GM12878 (cell line): ENCODE results near the gene CTNNBIP1. TPM values are rescaled to one million over a fixed set of nuclear protein-coding genes. Genes with fewer than 3 reads are reported as not detected.
A peak's percentile ranks its signal among the peaks of the same experiment; 100 is the strongest.

Experiments
- BHLHE40 ChIP-seq, 2 experiments: fragments of 450-650 bp in 1 of 2; IDR thresholded peaks; 2 replicates each; pipeline ENCODE4 v1.6.1; 2011 to 2017; ENCODE audit warnings: low read depth in 2 of 2, borderline replicate concordance in 1 of 2, improper control_type of control experiment in 1 of 2, low read length in 1 of 2, mild to moderate bottlenecking in 1 of 2
- CBFB ChIP-seq: IDR thresholded peaks from 2 replicates; pipeline ENCODE4 v1.6.1; 2016; ENCODE audit warnings: antibody characterized with exemption, low read depth
- CBX3 ChIP-seq: fragments of 200-600 bp; sonication (generic); IDR thresholded peaks from 2 replicates; pipeline ENCODE4 v1.6.1; 2016; ENCODE audit warnings: low read depth, borderline replicate concordance
- CTCF ChIP-seq, 3 experiments: IDR thresholded peaks in 2 of 3; conservative IDR thresholded peaks in 1 of 3; 2 replicates each; pipeline ENCODE4 v1.5.1; 2011; ENCODE audit warnings: low read depth in 3 of 3, low read length in 3 of 3, mild to moderate bottlenecking in 3 of 3, control low read depth in 2 of 3, moderate library complexity in 2 of 3, inconsistent platforms in 1 of 3, mixed read lengths in 1 of 3; ENCODE audit not compliant: control insufficient read depth in 2 of 3, insufficient read depth in 1 of 3; ENCODE audit errors: extremely low read depth in 1 of 3
- E2F8 ChIP-seq: fragments of 450-650 bp; IDR thresholded peaks from 2 replicates; pipeline ENCODE4 v1.6.1; 2018; ENCODE audit warnings: mild to moderate bottlenecking, low read depth, moderate library complexity; ENCODE audit not compliant: partially characterized antibody
- HDAC6 ChIP-seq: fragments of 200-600 bp; sonication (generic); IDR thresholded peaks from one replicate; pipeline ENCODE4 v1.8.0; 2017; ENCODE audit warnings: antibody characterized with exemption; ENCODE audit not compliant: unreplicated experiment
- JUND ChIP-seq: IDR thresholded peaks from 2 replicates; pipeline ENCODE4 v1.6.1; 2012; ENCODE audit warnings: low read depth, mild to moderate bottlenecking, low read length, improper control_type of control experiment, moderate library complexity
- LARP7 ChIP-seq: fragments of 450-650 bp; IDR thresholded peaks from 2 replicates; pipeline ENCODE4 v1.6.1; 2017; ENCODE audit warnings: mild to moderate bottlenecking
- MXI1 ChIP-seq: fragments of 150-350 bp; IDR thresholded peaks from 2 replicates; pipeline ENCODE4 v1.6.1; 2011; ENCODE audit warnings: low read depth, mild to moderate bottlenecking, inconsistent platforms, low read length, improper control_type of control experiment
- NBN ChIP-seq: fragments of 450-650 bp; IDR thresholded peaks from 2 replicates; pipeline ENCODE4 v1.6.1; 2016
- RB1 ChIP-seq: fragments of 450-650 bp; formaldehyde crosslinking; IDR thresholded peaks from 2 replicates; pipeline ENCODE4 v1.6.1; 2017; ENCODE audit warnings: mild to moderate bottlenecking, borderline replicate concordance
- SMARCA5 ChIP-seq: fragments of 450-650 bp; IDR thresholded peaks from 2 replicates; pipeline ENCODE4 v1.6.1; 2017; ENCODE audit warnings: mild to moderate bottlenecking
- SP1 ChIP-seq: IDR thresholded peaks from one replicate; pipeline ENCODE4 v1.6.1; 2011; ENCODE audit warnings: low read depth, low read length
- TARDBP ChIP-seq: IDR thresholded peaks from 2 replicates; pipeline ENCODE4 v1.6.1; 2016; ENCODE audit warnings: borderline replicate concordance
- ZNF207 ChIP-seq: fragments of 450-650 bp; IDR thresholded peaks from 2 replicates; pipeline ENCODE4 v1.6.1; 2014; ENCODE audit warnings: antibody characterized with exemption, mild to moderate bottlenecking, borderline replicate concordance
- ZNF274 ChIP-seq: IDR thresholded peaks from one replicate; pipeline ENCODE4 v1.8.0; 2011; ENCODE audit not compliant: insufficient read length, insufficient read depth
- polyA plus RNA-seq, 11 experiments: library from polyadenylated mRNA; depleted of rRNA in 4 of 11; unstranded in 6 of 11; stranded (reverse) in 5 of 11; fragments of >200 nt; fragmentation: Nextera tagmentation in 4 of 11; fragmentation: Illumina TruSeq in 1 of 11; extraction: Ambion mirVana in 4 of 11; extraction: Trizol in 1 of 11; gene quantifications; 1 replicate in 1 of 11; 2 replicates in 10 of 11; pipeline versions ENCODE4 v1.2.1 to v1.2.3, GENCODE V29; 2011 to 2016; ENCODE audit warnings: inconsistent platforms in 2 of 11, missing spikeins in 2 of 11, low read depth in 1 of 11
- total RNA-seq, 4 experiments: library from RNA; depleted of rRNA in 3 of 4; stranded (reverse); fragments of >200 nt in 3 of 4; fragmentation: Illumina TruSeq in 1 of 4; extraction: Trizol in 1 of 4; gene quantifications; 2 replicates each; pipeline versions ENCODE4 v1.2.1 to v1.2.3, GENCODE V29; 2013 to 2021
- TF ChIP-seq, protein P1 (sequence below): IDR thresholded peaks from 2 replicates; pipeline ENCODE4 v1.6.1; 2011; ENCODE audit warnings: low read depth, mild to moderate bottlenecking, low read length, moderate library complexity, borderline replicate concordance; ENCODE audit errors: extremely low read depth
- TF ChIP-seq, protein P2 (sequence below): IDR thresholded peaks from 2 replicates; pipeline ENCODE4 v1.6.1; 2011; ENCODE audit warnings: borderline replicate concordance, low read depth, mild to moderate bottlenecking, moderate library complexity, low read length; ENCODE audit not compliant: insufficient read depth, poor library complexity, severe bottlenecking

Gene CTNNBIP1
- total and polyA plus RNA-seq, 10 of the 15 experiments (the other 5 are each of a cell fraction or from before 2014, with no cell fraction given): 0.42 to 31.8 (median 10.8) TPM

DNA sequence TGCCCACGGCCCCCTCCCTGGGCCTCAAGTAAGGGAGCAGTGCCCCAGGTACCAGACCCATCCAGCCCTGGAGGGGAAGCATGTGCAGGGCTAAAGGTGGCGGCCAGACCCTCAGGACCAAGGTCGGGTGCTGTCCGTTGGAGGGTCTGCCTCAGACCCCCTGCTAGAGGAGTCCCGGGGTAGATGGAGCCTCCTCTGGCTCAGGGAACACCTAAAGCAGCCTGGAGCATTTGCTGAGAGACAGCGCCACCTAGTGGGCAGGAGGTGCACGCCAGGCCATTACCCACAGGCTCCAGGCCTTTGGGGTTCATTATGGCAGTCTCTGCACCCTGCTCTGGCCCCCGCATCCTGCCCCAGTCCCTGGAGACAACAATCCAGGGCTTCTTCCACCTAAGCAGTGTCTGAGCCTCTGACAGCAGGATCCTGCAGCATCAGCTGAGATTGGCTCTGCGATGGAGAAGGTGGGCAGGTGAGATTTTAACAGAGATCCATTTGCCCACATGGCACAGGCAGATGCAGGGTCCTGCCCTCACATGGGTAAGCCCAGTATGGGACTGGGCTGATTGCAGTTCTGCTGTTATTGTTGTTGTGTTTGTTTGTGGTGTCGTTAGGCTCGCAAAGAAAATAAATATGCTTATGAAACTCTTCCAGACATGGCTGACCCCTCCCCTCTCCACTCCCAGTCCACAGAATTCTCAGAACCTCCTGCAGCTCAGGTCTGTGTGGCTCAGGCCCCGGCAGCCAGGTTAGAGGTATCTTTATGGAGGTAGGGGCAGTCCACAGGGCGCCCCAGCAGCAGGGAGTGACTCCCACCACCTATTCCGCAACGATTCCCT lies 42.4 kb downstream of the CTNNBIP1 start (continued):
- TF ChIP-seq LARP7: 0 out of 2 replicates have a peak, but pooled peaks have one; percentile 43
- TF ChIP-seq RB1: no peak
- TF ChIP-seq, protein P1, sequence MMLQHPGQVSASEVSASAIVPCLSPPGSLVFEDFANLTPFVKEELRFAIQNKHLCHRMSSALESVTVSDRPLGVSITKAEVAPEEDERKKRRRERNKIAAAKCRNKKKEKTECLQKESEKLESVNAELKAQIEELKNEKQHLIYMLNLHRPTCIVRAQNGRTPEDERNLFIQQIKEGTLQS: no peak
- peak; percentile 46 for TF ChIP-seq SP1
- no peak for TF ChIP-seq MXI1
- TF ChIP-seq ZNF207: no peak
- no peak for TF ChIP-seq TARDBP
- 0 out of 4 replicates have a peak, but pooled peaks of 1 of the 2 experiments have one; percentile 34 for TF ChIP-seq BHLHE40 (IDR thresholded peaks at IDR 0.05; ENCODE audit: borderline replicate concordance in 1 of 2, low read depth in 2 of 2, low read length in 1 of 2)
- no peak for TF ChIP-seq HDAC6
- no peak for TF ChIP-seq JUND
- 0 out of 2 replicates have a peak, but pooled peaks have one; percentile 34 for TF ChIP-seq NBN
- TF ChIP-seq, protein P2, sequence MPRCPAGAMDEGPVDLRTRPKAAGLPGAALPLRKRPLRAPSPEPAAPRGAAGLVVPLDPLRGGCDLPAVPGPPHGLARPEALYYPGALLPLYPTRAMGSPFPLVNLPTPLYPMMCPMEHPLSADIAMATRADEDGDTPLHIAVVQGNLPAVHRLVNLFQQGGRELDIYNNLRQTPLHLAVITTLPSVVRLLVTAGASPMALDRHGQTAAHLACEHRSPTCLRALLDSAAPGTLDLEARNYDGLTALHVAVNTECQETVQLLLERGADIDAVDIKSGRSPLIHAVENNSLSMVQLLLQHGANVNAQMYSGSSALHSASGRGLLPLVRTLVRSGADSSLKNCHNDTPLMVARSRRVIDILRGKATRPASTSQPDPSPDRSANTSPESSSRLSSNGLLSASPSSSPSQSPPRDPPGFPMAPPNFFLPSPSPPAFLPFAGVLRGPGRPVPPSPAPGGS: no peak
- TF ChIP-seq ZNF274: no peak
- no peak for TF ChIP-seq SMARCA5
- TF ChIP-seq CBX3: no peak
- TF ChIP-seq CBFB: no peak
- TF ChIP-seq CTCF (IDR thresholded peaks at IDR 0.05 in 2 of 3, conservative IDR thresholded peaks at IDR 0.05 in 1 of 3; ENCODE audit: control insufficient read depth in 2 of 3, extremely low read depth in 1 of 3, insufficient read depth in 1 of 3, low read depth in 3 of 3, low read length in 3 of 3): peak; percentile 94 to 98 (median 98); a peak in 5 of 6 replicates
- no peak for TF ChIP-seq E2F8
